Measurements from ENCODE around the gene DGKG.

DNA sequence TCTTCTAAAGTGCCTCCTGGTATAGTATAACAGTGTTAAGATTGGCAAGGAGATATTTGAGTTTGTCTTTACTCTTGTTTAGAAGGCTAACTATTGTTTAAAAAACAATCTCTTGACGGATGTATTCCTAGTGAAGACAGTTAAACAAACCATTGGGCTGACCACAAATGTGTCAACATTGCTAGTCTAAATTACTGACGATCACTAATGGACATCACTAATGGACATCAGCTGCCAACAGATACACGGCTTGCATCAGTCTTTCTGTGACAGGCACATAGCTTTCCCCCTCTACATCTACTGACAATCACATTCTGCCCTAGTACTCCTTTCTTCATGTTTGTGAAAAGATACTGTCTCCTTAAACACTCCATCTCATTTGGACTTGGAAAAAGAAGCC is 196.0 kb downstream of the DGKG start:
- TF ChIP-seq, protein P1, sequence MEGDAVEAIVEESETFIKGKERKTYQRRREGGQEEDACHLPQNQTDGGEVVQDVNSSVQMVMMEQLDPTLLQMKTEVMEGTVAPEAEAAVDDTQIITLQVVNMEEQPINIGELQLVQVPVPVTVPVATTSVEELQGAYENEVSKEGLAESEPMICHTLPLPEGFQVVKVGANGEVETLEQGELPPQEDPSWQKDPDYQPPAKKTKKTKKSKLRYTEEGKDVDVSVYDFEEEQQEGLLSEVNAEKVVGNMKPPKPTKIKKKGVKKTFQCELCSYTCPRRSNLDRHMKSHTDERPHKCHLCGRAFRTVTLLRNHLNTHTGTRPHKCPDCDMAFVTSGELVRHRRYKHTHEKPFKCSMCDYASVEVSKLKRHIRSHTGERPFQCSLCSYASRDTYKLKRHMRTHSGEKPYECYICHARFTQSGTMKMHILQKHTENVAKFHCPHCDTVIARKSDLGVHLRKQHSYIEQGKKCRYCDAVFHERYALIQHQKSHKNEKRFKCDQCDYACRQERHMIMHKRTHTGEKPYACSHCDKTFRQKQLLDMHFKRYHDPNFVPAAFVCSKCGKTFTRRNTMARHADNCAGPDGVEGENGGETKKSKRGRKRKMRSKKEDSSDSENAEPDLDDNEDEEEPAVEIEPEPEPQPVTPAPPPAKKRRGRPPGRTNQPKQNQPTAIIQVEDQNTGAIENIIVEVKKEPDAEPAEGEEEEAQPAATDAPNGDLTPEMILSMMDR (conservative IDR thresholded peaks at IDR 0.05; ENCODE audit: low read depth, low read length) = no peak
- TF ChIP-seq EZH2 (IDR thresholded peaks at IDR 0.05; ENCODE audit: borderline replicate concordance, low read depth, low read length, poor library complexity, severe bottlenecking) = no peak

Data from A673 (cell line).